Measurements from ENCODE around the gene CCL18. TPM values are rescaled to one million over a fixed set of nuclear protein-coding genes. Genes with fewer than 3 reads are reported as not detected.
"Not testable (repeated sequence)": the region's sequence is repeated elsewhere in the genome, so short reads cannot be mapped to it uniquely, and the experiment has no call there.

The CCL18 gene
- total and polyA plus RNA-seq, 9 of the 15 experiments (the other 6 are each of a cell fraction or from before 2014, with no cell fraction given) = not detected

GRCh38 chr17:36113131-36113530 is 49.1 kb downstream of the CCL18 start:
- whole genome bisulfite sequencing (ENCODE audit: insufficient coverage, low coverage, missing lambda C conversion rate) = 0% methylated on average over 1 of the region's 1 CpG
- H3K27me3 ChIP-seq (ENCODE audit: control insufficient read depth in 2 of 2, insufficient read depth in 2 of 2, low read length in 2 of 2); H3K9me1 ChIP-seq (ENCODE audit: control insufficient read depth, insufficient read depth, low read length); BruUV-seq (replicated peaks); in situ Hi-C loops (cut with MboI); H3K27ac ChIP-seq (ENCODE audit: extremely low read depth, low read depth, low read length); FAIRE-seq; H3K9me3 ChIP-seq (replicated peaks; ENCODE audit: control insufficient read depth, insufficient read depth, low read depth, low read length); H2AFZ ChIP-seq (ENCODE audit: low read depth, low read length); intact Hi-C loops (cut with micrococcal nuclease); H3K4me1 ChIP-seq (replicated peaks in 1 of 2; ENCODE audit: control insufficient read depth in 2 of 2, insufficient read depth in 2 of 2, low read length in 2 of 2); DNase-seq (ENCODE audit: extremely low read depth in 1 of 4, low spot score in 3 of 4); H3K4me2 ChIP-seq (ENCODE audit: insufficient read depth, low read length); H3K4me3 ChIP-seq; ATAC-seq; H3K36me3 ChIP-seq (ENCODE audit: control insufficient read depth, insufficient read depth, low read length); CTCF ChIA-PET (ENCODE audit: low intra/inter-chr PET ratio); H3K9ac ChIP-seq (ENCODE audit: insufficient read depth in 1 of 2, low read depth in 2 of 2, low read length in 2 of 2); H4K20me1 ChIP-seq (replicated peaks; ENCODE audit: control insufficient read depth, insufficient read depth, low read length); H3K79me2 ChIP-seq (ENCODE audit: control insufficient read depth, insufficient read depth, low read length): not testable (repeated sequence)
- POLR2A ChIA-PET = interaction anchor here (0.6 kb wide), 1 partner anchor 54 kb away, joined by 3 read pairs; no protein-coding TSS in a partner anchor

- H3K9me1 ChIP-seq (ENCODE audit: control insufficient read depth, insufficient read depth, low read length); POLR2A ChIA-PET; H3K4me3 ChIP-seq; FAIRE-seq; H3K36me3 ChIP-seq (ENCODE audit: control insufficient read depth, insufficient read depth, low read length); H2AFZ ChIP-seq (ENCODE audit: low read depth, low read length); H3K79me2 ChIP-seq (ENCODE audit: control insufficient read depth, insufficient read depth, low read length); H3K27ac ChIP-seq (ENCODE audit: extremely low read depth, low read depth, low read length); BruUV-seq (replicated peaks); H3K4me1 ChIP-seq (replicated peaks in 1 of 2; ENCODE audit: control insufficient read depth in 2 of 2, insufficient read depth in 2 of 2, low read length in 2 of 2); H3K27me3 ChIP-seq (ENCODE audit: control insufficient read depth in 2 of 2, insufficient read depth in 2 of 2, low read length in 2 of 2); H3K9ac ChIP-seq (ENCODE audit: insufficient read depth in 1 of 2, low read depth in 2 of 2, low read length in 2 of 2); H4K20me1 ChIP-seq (replicated peaks; ENCODE audit: control insufficient read depth, insufficient read depth, low read length); ATAC-seq; DNase-seq (ENCODE audit: extremely low read depth in 1 of 4, low spot score in 3 of 4); intact Hi-C loops (cut with micrococcal nuclease); CTCF ChIA-PET (ENCODE audit: low intra/inter-chr PET ratio); in situ Hi-C loops (cut with MboI); H3K9me3 ChIP-seq (replicated peaks; ENCODE audit: control insufficient read depth, insufficient read depth, low read depth, low read length); H3K4me2 ChIP-seq (ENCODE audit: insufficient read depth, low read length): not testable (repeated sequence)
- 0% methylated on average over 5 of the region's 5 CpGs for WGBS (ENCODE audit: insufficient coverage, low coverage, missing lambda C conversion rate)
Observed at GRCh38 chr17:36114971-36115648, 51.0 kb downstream of the CCL18 start.

- intact Hi-C loops (cut with micrococcal nuclease); H3K4me3 ChIP-seq: not testable (repeated sequence)
Observed at GRCh38 chr17:36115649-36115977, 51.5 kb downstream of the CCL18 start.

More at GRCh38 chr17:36115649-36115977, 51.5 kb downstream of the CCL18 start:
- H3K9me3 ChIP-seq (replicated peaks; ENCODE audit: control insufficient read depth, insufficient read depth, low read depth, low read length); H3K27ac ChIP-seq (ENCODE audit: extremely low read depth, low read depth, low read length); H4K20me1 ChIP-seq (replicated peaks; ENCODE audit: control insufficient read depth, insufficient read depth, low read length); H2AFZ ChIP-seq (ENCODE audit: low read depth, low read length); DNase-seq (ENCODE audit: extremely low read depth in 1 of 4, low spot score in 3 of 4); FAIRE-seq; CTCF ChIA-PET (ENCODE audit: low intra/inter-chr PET ratio); in situ Hi-C loops (cut with MboI); H3K9ac ChIP-seq (ENCODE audit: insufficient read depth in 1 of 2, low read depth in 2 of 2, low read length in 2 of 2); H3K4me1 ChIP-seq (replicated peaks in 1 of 2; ENCODE audit: control insufficient read depth in 2 of 2, insufficient read depth in 2 of 2, low read length in 2 of 2); BruUV-seq (replicated peaks); H3K36me3 ChIP-seq (ENCODE audit: control insufficient read depth, insufficient read depth, low read length); H3K27me3 ChIP-seq (ENCODE audit: control insufficient read depth in 2 of 2, insufficient read depth in 2 of 2, low read length in 2 of 2); POLR2A ChIA-PET; H3K9me1 ChIP-seq (ENCODE audit: control insufficient read depth, insufficient read depth, low read length); H3K79me2 ChIP-seq (ENCODE audit: control insufficient read depth, insufficient read depth, low read length); H3K4me2 ChIP-seq (ENCODE audit: insufficient read depth, low read length); ATAC-seq: not testable (repeated sequence)
